HFFc6 (cell line): Measurements from ENCODE around the gene RNASEH2A. TPM values are rescaled to one million over a fixed set of nuclear protein-coding genes. Genes with fewer than 3 reads are reported as not detected.

Experiments used
- DNase-seq: peaks from one replicate; pipeline ENCODE4 v3.0.0-alpha.2; 2018
- H3K27ac Mint-ChIP-seq: 2 replicates; pipeline ENCODE4 v1.8.0; 2020; ENCODE audit warnings: mild to moderate bottlenecking, mixed read lengths
- H3K27me3 Mint-ChIP-seq: 2 replicates; pipeline ENCODE4 v1.8.0; 2021; ENCODE audit warnings: mild to moderate bottlenecking, moderate library complexity, mixed read lengths; ENCODE audit not compliant: insufficient read depth
- H3K36me3 Mint-ChIP-seq: 2 replicates; pipeline ENCODE4 v1.8.0; 2021; ENCODE audit warnings: low read depth, mixed read lengths
- H3K4me1 Mint-ChIP-seq: 2 replicates; pipeline ENCODE4 v1.8.0; 2020; ENCODE audit warnings: low read depth, mixed read lengths
- H3K4me3 Mint-ChIP-seq: 2 replicates; pipeline ENCODE4 v1.8.0; 2020; ENCODE audit warnings: mild to moderate bottlenecking, moderate library complexity, mixed read lengths
- H3K9me3 Mint-ChIP-seq: 2 replicates; pipeline ENCODE4 v1.8.0; 2020; ENCODE audit warnings: mild to moderate bottlenecking, mixed read lengths
- CTCF ChIP-seq: fragments of 200-600 bp; sonication (generic); IDR thresholded peaks from 2 replicates; pipeline ENCODE4 v1.5.0; 2021; ENCODE audit warnings: antibody characterized with exemption, mild to moderate bottlenecking
- total RNA-seq, 6 experiments: library from RNA; stranded (reverse); fragmentation: NEBNext Ultra II Directional; extraction: Animal tissue kit (Norgen Biotek cat#: 25700); gene quantifications; 2 replicates in 1 of 6; 3 replicates in 5 of 6; pipeline ENCODE4 v1.2.3, GENCODE V29; 2021

RNASEH2A gene
- total RNA-seq, 6 experiments from 2014 or later = 17.9 to 43.2 (median 37.7) TPM

DNA sequence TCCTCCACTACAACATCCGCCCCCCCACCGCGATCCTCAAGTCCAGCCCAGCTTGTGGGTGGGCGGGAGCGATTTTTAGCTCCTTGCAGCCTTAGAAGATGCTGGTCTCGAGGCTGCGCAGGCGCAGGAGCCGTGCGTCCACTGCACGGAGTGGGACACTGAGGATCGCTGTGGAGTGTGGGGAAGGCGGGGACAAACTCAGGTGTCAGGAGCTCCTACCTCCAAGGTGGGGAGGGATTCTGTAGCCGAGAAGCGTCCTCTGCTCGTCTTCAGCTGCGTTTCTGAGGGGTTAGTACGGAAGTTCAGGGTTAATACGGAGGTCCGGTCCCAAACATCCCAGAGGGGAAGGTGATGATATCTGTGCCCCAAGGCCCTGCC lies 28.2 kb downstream of the RNASEH2A start, which contains the start of gene RTBDN:
RTBDN (minus strand) TSS at position 14 of the 378 bp plus-strand sequence. CDS start 4,600 bp downstream, outside the sequence.
- Mint-ChIP-seq H3K36me3 (no peaks in the 10 kb centered on the region), H3K9me3 (no peaks in the 10 kb centered on the region)
- no peak for DNase-seq

DNA sequence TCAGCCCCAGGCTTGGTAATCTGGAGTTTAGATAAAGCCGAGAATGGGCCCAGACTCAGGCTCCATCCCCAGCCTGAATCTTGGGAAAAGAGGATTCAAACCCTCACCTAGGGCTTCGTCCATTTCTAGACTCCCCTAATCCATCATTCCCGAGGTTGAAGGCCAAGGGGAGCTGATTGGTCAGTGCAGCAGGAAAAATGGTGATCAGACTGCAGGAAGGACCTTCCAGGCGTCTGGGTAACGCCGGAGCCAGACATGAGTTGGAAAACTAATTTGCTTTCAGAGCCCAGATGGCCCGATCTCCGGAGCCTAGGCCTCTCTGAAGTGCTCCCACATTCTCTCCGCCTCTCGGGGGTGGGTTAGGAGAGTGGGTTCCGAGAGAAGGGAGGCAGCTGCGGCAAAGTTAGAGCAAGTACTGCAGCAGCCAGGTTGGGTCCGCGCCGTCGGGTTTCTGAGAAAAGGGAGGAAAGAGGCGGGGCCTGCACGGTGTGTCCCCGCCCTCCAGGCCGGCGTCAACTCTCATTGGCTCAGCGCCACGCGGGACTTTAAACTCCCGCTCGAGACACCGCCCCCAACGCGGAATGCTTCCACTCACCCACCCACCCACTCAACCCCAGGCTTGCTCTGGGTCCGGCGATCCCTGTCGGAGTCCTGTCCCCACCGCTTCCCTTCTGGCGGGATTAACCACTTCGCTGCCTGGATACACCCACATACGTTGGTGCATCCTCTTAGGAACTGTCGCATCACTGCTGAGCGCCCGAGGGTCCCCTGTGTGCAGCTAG lies 28.8 kb downstream of the RNASEH2A start:
- Mint-ChIP-seq H3K27me3 (peaks cover 48% of the 10 kb centered on the region), H3K4me1 (peaks cover 17% of the 10 kb centered on the region; the same call in 1 of the 2 replicates), H3K36me3 (no peaks in the 10 kb centered on the region), H3K4me3 (no peak overlapping the region), H3K9me3 (no peaks in the 10 kb centered on the region), H3K27ac (no peak overlapping the region)
- no peak for DNase-seq
- TF ChIP-seq CTCF = no peak

More for the DNA sequence above, 28.2 kb downstream of the RNASEH2A start, which contains the start of gene RTBDN:
- no peak for TF ChIP-seq CTCF
- Mint-ChIP-seq H3K4me1 (peaks cover 17% of the 10 kb centered on the region; the same call in 1 of the 2 replicates), H3K4me3 (no peak within 1 kb of the TSS; the same call in 1 of the 2 replicates), H3K27me3 (peaks cover 48% of the 10 kb centered on the region), H3K27ac (no peak within 1 kb of the TSS)

GRCh38 chr19:12836529-12836863 lies 30.1 kb downstream of the RNASEH2A start:
- Mint-ChIP-seq H3K4me3 (no peak overlapping the region), H3K9me3 (no peaks in the 10 kb centered on the region), H3K27ac (no peak overlapping the region), H3K27me3 (peaks cover 52% of the 10 kb centered on the region), H3K36me3 (no peaks in the 10 kb centered on the region), H3K4me1 (peaks cover 17% of the 10 kb centered on the region; the same call in 1 of the 2 replicates)
- TF ChIP-seq CTCF = no peak
- DNase-seq = no peak

GRCh38 chr19:12837225-12837624 lies 30.8 kb downstream of the RNASEH2A start:
- no peak overlapping the region for H3K4me3 Mint-ChIP-seq
- no peaks in the 10 kb centered on the region for H3K36me3 Mint-ChIP-seq
- H3K27me3 Mint-ChIP-seq = peaks cover 54% of the 10 kb centered on the region
- no peak overlapping the region for H3K27ac Mint-ChIP-seq
- no peak for DNase-seq
- TF ChIP-seq CTCF = no peak
- H3K4me1 Mint-ChIP-seq = peaks cover 17% of the 10 kb centered on the region; the same call in 1 of the 2 replicates
- H3K9me3 Mint-ChIP-seq = no peaks in the 10 kb centered on the region

DNA sequence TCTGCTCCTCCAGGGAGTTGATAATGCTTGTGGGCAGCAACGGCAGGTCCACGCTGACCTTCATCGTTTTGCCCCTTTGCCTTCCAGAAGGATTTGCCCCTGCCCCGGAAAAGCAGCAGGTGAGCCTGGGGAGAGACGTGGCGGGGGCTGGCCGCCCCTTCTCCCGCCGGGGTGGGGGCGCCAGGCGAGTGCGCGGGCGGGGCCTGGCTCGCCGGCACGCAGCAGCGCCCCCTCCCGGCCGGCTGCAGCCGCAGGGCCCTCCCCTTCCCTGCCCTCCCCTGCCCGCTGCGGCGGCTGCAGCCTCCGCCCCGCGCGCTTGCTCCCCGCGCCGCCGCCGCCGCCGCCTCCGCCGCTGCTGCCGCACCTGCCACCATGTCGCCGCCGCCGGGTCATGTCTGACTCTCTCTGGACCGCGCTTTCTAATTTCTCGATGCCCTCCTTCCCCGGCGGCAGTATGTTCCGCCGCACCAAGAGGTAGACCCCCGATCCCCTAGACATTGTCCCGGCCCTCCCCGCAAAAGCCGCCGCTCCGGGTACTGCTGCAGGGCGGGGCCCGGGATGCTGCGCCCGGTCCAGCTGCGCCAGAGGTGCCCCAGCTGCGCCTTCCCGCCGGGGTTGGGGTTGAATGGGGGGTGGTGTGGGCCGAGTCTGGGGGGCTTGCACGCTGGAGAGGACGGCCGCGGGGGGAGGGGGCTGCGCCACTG lies 31.9 kb downstream of the RNASEH2A start, which contains the start of gene MAST1:
MAST1 (plus strand) TSS at position 334 of the 704 bp plus-strand sequence; CDS start at position 392, 58 bp downstream.
- Mint-ChIP-seq H3K27me3 (peaks cover 53% of the 10 kb centered on the region), H3K4me1 (0 out of 2 replicates have a peak, but pooled peaks cover 12% of the 10 kb centered on the region), H3K4me3 (peak within 1 kb of the TSS; percentile 67; the same call in 1 of the 2 replicates), H3K36me3 (no peaks in the 10 kb centered on the region), H3K9me3 (no peaks in the 10 kb centered on the region), H3K27ac (no peak within 1 kb of the TSS)
- DNase-seq = no peak
- TF ChIP-seq CTCF = peak; percentile 73
